Measurements from ENCODE around the gene THOC2. TPM values are rescaled to one million over a fixed set of nuclear protein-coding genes. Genes with fewer than 3 reads are reported as not detected.
"Not testable (repeated sequence)": the region's sequence is repeated elsewhere in the genome, so short reads cannot be mapped to it uniquely, and the experiment has no call there.

Gene THOC2
- total and polyA plus RNA-seq, 3 experiments from 2014 or later, result 54.6 to 69.5 (median 63.0) TPM

- CTCF ChIA-PET; H3K4me3 ChIP-seq (ENCODE audit: low read length); H3K4me1 Mint-ChIP-seq; H3K27ac ChIP-seq (ENCODE audit: low read depth, low read length); H3K27me3 Mint-ChIP-seq; H3K27me3 ChIP-seq (ENCODE audit: insufficient read depth, low read length, poor library complexity, severe bottlenecking); H3K9me3 Mint-ChIP-seq; DNase-seq; H3K4me3 Mint-ChIP-seq; H3K36me3 ChIP-seq (ENCODE audit: insufficient read depth, low read length); H3K4me1 ChIP-seq (ENCODE audit: insufficient read depth, low read length); POLR2A ChIA-PET; H3K9me3 ChIP-seq (ENCODE audit: low read length): not testable (repeated sequence)
- H3K27ac Mint-ChIP-seq, result peak overlapping the region in 1 of 8 donors; percentile 61
- H3K36me3 Mint-ChIP-seq, result peaks cover 8 to 70% (median 12%) of the 10 kb centered on the region in 3 donors
Observed at GRCh38 chrX:123679733-123680460, 53.0 kb downstream of the THOC2 start.

GRCh38 chrX:123675154-123675553 is 57.7 kb downstream of the THOC2 start:
- Histone ChIP-seq H3K27ac (ENCODE audit: low read depth, low read length) (no peak overlapping the region), H3K4me3 (ENCODE audit: low read length) (no peak overlapping the region), H3K4me1 (ENCODE audit: insufficient read depth, low read length) (no peaks in the 10 kb centered on the region), H3K36me3 (ENCODE audit: insufficient read depth, low read length) (no peaks in the 10 kb centered on the region), H3K9me3 (ENCODE audit: low read length) (no peaks in the 10 kb centered on the region), H3K27me3 (ENCODE audit: insufficient read depth, low read length, poor library complexity, severe bottlenecking) (no peaks in the 10 kb centered on the region)
- Mint-ChIP-seq H3K4me3 (no peak overlapping the region), H3K27ac (no peak overlapping the region), H3K4me1 (no peaks in the 10 kb centered on the region), H3K9me3 (no peaks in the 10 kb centered on the region), H3K36me3 (peaks cover 8 to 62% (median 8%) of the 10 kb centered on the region in 3 donors), H3K27me3 (no peaks in the 10 kb centered on the region)
- ChIA-PET CTCF (no interaction called here), POLR2A (no interaction called here)
- DNase-seq, result no peak

- Mint-ChIP-seq H3K4me3 (no peak overlapping the region), H3K4me1 (no peaks in the 10 kb centered on the region), H3K36me3 (peaks cover 5 to 58% (median 7%) of the 10 kb centered on the region in 3 donors), H3K27me3 (no peaks in the 10 kb centered on the region), H3K27ac (peak overlapping the region in 1 of 8 donors; percentile 1), H3K9me3 (no peaks in the 10 kb centered on the region)
- no peaks in the 10 kb centered on the region for H3K9me3 ChIP-seq (ENCODE audit: low read length)
- no peak for DNase-seq
- H3K4me1 ChIP-seq (ENCODE audit: insufficient read depth, low read length), result no peaks in the 10 kb centered on the region
- ChIA-PET CTCF (no interaction called here), POLR2A (no interaction called here)
- H3K4me3 ChIP-seq (ENCODE audit: low read length), result no peak overlapping the region
- no peak overlapping the region for H3K27ac ChIP-seq (ENCODE audit: low read depth, low read length)
- H3K36me3 ChIP-seq (ENCODE audit: insufficient read depth, low read length), result no peaks in the 10 kb centered on the region
- H3K27me3 ChIP-seq (ENCODE audit: insufficient read depth, low read length, poor library complexity, severe bottlenecking), result no peaks in the 10 kb centered on the region
Observed at GRCh38 chrX:123673813-123674212, 59.0 kb downstream of the THOC2 start.

GRCh38 chrX:123665197-123665596 is 67.7 kb downstream of the THOC2 start:
- H3K4me1 ChIP-seq (ENCODE audit: insufficient read depth, low read length), result no peaks in the 10 kb centered on the region
- DNase-seq, result no peak
- H3K36me3 ChIP-seq (ENCODE audit: insufficient read depth, low read length), result no peaks in the 10 kb centered on the region
- H3K27me3 ChIP-seq (ENCODE audit: insufficient read depth, low read length, poor library complexity, severe bottlenecking), result no peaks in the 10 kb centered on the region
- no peak overlapping the region for H3K27ac ChIP-seq (ENCODE audit: low read depth, low read length)
- H3K4me3 ChIP-seq (ENCODE audit: low read length), result no peak overlapping the region
- Mint-ChIP-seq H3K27me3 (no peaks in the 10 kb centered on the region), H3K4me3 (no peak overlapping the region), H3K4me1 (no peaks in the 10 kb centered on the region), H3K9me3 (peaks cover 0 to 4% (median 0%) of the 10 kb centered on the region in 5 donors), H3K27ac (no peak overlapping the region), H3K36me3 (peaks cover 13 to 76% (median 33%) of the 10 kb centered on the region in 3 donors)
- POLR2A ChIA-PET, result no interaction called here
- no peaks in the 10 kb centered on the region for H3K9me3 ChIP-seq (ENCODE audit: low read length)
- CTCF ChIA-PET, result no interaction called here

- H3K9me3 Mint-ChIP-seq; H3K36me3 ChIP-seq (ENCODE audit: insufficient read depth, low read length); H3K27ac ChIP-seq (ENCODE audit: low read depth, low read length); H3K27ac Mint-ChIP-seq; H3K4me1 ChIP-seq (ENCODE audit: insufficient read depth, low read length); H3K27me3 Mint-ChIP-seq; H3K4me3 Mint-ChIP-seq; CTCF ChIA-PET; H3K4me1 Mint-ChIP-seq; H3K4me3 ChIP-seq (ENCODE audit: low read length); H3K27me3 ChIP-seq (ENCODE audit: insufficient read depth, low read length, poor library complexity, severe bottlenecking); POLR2A ChIA-PET; DNase-seq; H3K9me3 ChIP-seq (ENCODE audit: low read length): not testable (repeated sequence)
- H3K36me3 Mint-ChIP-seq, result peaks cover 13 to 75% (median 33%) of the 10 kb centered on the region in 3 donors
Observed at GRCh38 chrX:123664467-123665167, 68.2 kb downstream of the THOC2 start.

GRCh38 chrX:123663720-123664119 is 69.1 kb downstream of the THOC2 start:
- H3K4me1 ChIP-seq (ENCODE audit: insufficient read depth, low read length); H3K27me3 Mint-ChIP-seq; H3K4me1 Mint-ChIP-seq; H3K4me3 Mint-ChIP-seq; H3K9me3 Mint-ChIP-seq; H3K27me3 ChIP-seq (ENCODE audit: insufficient read depth, low read length, poor library complexity, severe bottlenecking); H3K4me3 ChIP-seq (ENCODE audit: low read length); H3K27ac ChIP-seq (ENCODE audit: low read depth, low read length); CTCF ChIA-PET; H3K9me3 ChIP-seq (ENCODE audit: low read length); H3K36me3 ChIP-seq (ENCODE audit: insufficient read depth, low read length); POLR2A ChIA-PET; DNase-seq: not testable (repeated sequence)
- Mint-ChIP-seq H3K27ac (peak overlapping the region in 1 of 8 donors; percentile 47), H3K36me3 (peaks cover 13 to 72% (median 33%) of the 10 kb centered on the region in 3 donors)

- H3K27me3 ChIP-seq (ENCODE audit: insufficient read depth, low read length, poor library complexity, severe bottlenecking); H3K36me3 ChIP-seq (ENCODE audit: insufficient read depth, low read length); H3K4me3 ChIP-seq (ENCODE audit: low read length); H3K27ac ChIP-seq (ENCODE audit: low read depth, low read length); H3K9me3 Mint-ChIP-seq; H3K27ac Mint-ChIP-seq; POLR2A ChIA-PET; H3K4me3 Mint-ChIP-seq; H3K27me3 Mint-ChIP-seq; H3K9me3 ChIP-seq (ENCODE audit: low read length); H3K4me1 ChIP-seq (ENCODE audit: insufficient read depth, low read length); DNase-seq: not testable (repeated sequence)
- Mint-ChIP-seq H3K4me1 (peaks cover 11 to 36% (median 19%) of the 10 kb centered on the region in 3 donors), H3K36me3 (peaks cover 6 to 44% (median 8%) of the 10 kb centered on the region in 3 donors)
- CTCF ChIA-PET, result interaction anchor here (0.7 kb wide), 1 partner anchor 95 kb away, joined by 3 read pairs; no protein-coding TSS in a partner anchor
Observed at GRCh38 chrX:123656507-123656906, 76.3 kb downstream of the THOC2 start.

GRCh38 chrX:123648811-123649181 is 84.1 kb downstream of the THOC2 start:
- H3K27ac Mint-ChIP-seq, result peak overlapping the region in 3 of 8 donors; percentile 11 to 74 (median 17)
- H3K27me3 ChIP-seq (ENCODE audit: insufficient read depth, low read length, poor library complexity, severe bottlenecking), result not testable (repeated sequence)

More at GRCh38 chrX:123648811-123649181, 84.1 kb downstream of the THOC2 start:
- Mint-ChIP-seq H3K36me3 (peaks cover 0 to 45% (median 2%) of the 10 kb centered on the region in 3 donors), H3K4me1 (peaks cover 27 to 48% (median 41%) of the 10 kb centered on the region in 3 donors)
- DNase-seq; H3K36me3 ChIP-seq (ENCODE audit: insufficient read depth, low read length); H3K9me3 ChIP-seq (ENCODE audit: low read length); H3K27me3 Mint-ChIP-seq; H3K9me3 Mint-ChIP-seq; CTCF ChIA-PET; H3K4me3 Mint-ChIP-seq; H3K27ac ChIP-seq (ENCODE audit: low read depth, low read length); POLR2A ChIA-PET; H3K4me1 ChIP-seq (ENCODE audit: insufficient read depth, low read length); H3K4me3 ChIP-seq (ENCODE audit: low read length): not testable (repeated sequence)

Data from CD8-positive, alpha-beta memory T cell (primary cell).